Kidney (tissue), 14 donors: ENCODE data around the gene EIF4B. TPM values are rescaled to one million over a fixed set of nuclear protein-coding genes. Genes with fewer than 3 reads are reported as not detected.

Source experiments
- DNase-seq, 5 donors: peaks; one replicate each; pipeline ENCODE4 v3.0.0-alpha.2; 2013 to 2020
- FAIRE-seq: peaks from 2 replicates; lab custom pipeline; 2012; peaks lifted over from hg19 to GRCh38; lab: Jason Lieb, UNC
- H3K27ac ChIP-seq, 2 donors: one replicate each; pipeline ENCODE4 v1.7.0; 2013; ENCODE audit warnings: low read depth in 2 of 2, low read length in 2 of 2, inconsistent platforms in 1 of 2
- H3K27me3 ChIP-seq: one replicate; pipeline ENCODE4 v1.7.1; 2013; ENCODE audit warnings: low read length, inconsistent platforms; ENCODE audit not compliant: control insufficient read depth, insufficient read depth
- H3K36me3 ChIP-seq, 3 donors: one replicate each; pipeline versions ENCODE4 v1.7.0 to v1.7.1; 2013; ENCODE audit warnings: low read length in 3 of 3, control low read depth in 1 of 3, inconsistent platforms in 1 of 3; ENCODE audit not compliant: insufficient read depth in 3 of 3, control insufficient read depth in 2 of 3
- H3K4me1 ChIP-seq, 3 donors: one replicate each; pipeline versions ENCODE4 v1.7.0 to v1.7.1; 2013; ENCODE audit warnings: low read length in 3 of 3, inconsistent platforms in 1 of 3, low read depth in 1 of 3; ENCODE audit not compliant: control insufficient read depth in 2 of 3, insufficient read depth in 2 of 3
- H3K4me3 ChIP-seq, 3 donors: one replicate each; pipeline versions ENCODE4 v1.7.0 to v1.8.1; 2013; ENCODE audit warnings: low read length in 3 of 3, control low read depth in 1 of 3, inconsistent platforms in 1 of 3
- H3K9ac ChIP-seq, 3 donors: one replicate each; pipeline versions ENCODE4 v1.7.0 to v1.7.1; 2013; ENCODE audit warnings: low read length in 3 of 3, control low read depth in 1 of 3, inconsistent platforms in 1 of 3
- H3K9me3 ChIP-seq, 3 donors: one replicate each; pipeline versions ENCODE4 v1.7.0 to v1.7.1; 2013; ENCODE audit warnings: low read length in 3 of 3, control low read depth in 1 of 3, inconsistent platforms in 1 of 3; ENCODE audit not compliant: control insufficient read depth in 2 of 3, insufficient read depth in 1 of 3
- CTCF ChIP-seq: IDR thresholded peaks from 3 replicates; pipeline ENCODE4 v1.5.1; 2012; ENCODE audit warnings: mild to moderate bottlenecking, moderate library complexity, borderline replicate concordance; ENCODE audit not compliant: insufficient read depth; ENCODE audit errors: extremely low read depth
- intact Hi-C: fragments of 100-400 bp; cut with DNase I; formaldehyde crosslinking; loops from one replicate; pipeline ENCODE4 v1.11.1; 2022
- polyA plus RNA-seq: library from polyadenylated mRNA; stranded (reverse); fragments of 350-450 nt; fragmentation: Illumina TruSeq; extraction: RNeasy Lipid Tissue Mini Kit (QIAGEN cat#74804); gene quantifications from one replicate; pipeline ENCODE4 v1.2.3, GENCODE V29; 2014; ENCODE audit warnings: low read depth, low replicate concordance; ENCODE audit not compliant: insufficient read depth
- total RNA-seq: library from RNA; stranded (reverse); fragmentation: NEBNext Ultra II Directional; extraction: Animal tissue kit (Norgen Biotek cat#: 25700); gene quantifications from one replicate; pipeline ENCODE4 v1.2.1, GENCODE V29; 2021
- donor health status: control.
- donor health status: control.
- donor health status: control.
- donor health status: control.
- donor health status: control.
- donor health status: DM: yes; HTN: yes; CAD: no.
- donor health status: Normal renal cell carcinoma (clear cell type).

The EIF4B gene
- total and polyA plus RNA-seq, 2 donors from 2014 or later = 114 to 417 TPM

DNA sequence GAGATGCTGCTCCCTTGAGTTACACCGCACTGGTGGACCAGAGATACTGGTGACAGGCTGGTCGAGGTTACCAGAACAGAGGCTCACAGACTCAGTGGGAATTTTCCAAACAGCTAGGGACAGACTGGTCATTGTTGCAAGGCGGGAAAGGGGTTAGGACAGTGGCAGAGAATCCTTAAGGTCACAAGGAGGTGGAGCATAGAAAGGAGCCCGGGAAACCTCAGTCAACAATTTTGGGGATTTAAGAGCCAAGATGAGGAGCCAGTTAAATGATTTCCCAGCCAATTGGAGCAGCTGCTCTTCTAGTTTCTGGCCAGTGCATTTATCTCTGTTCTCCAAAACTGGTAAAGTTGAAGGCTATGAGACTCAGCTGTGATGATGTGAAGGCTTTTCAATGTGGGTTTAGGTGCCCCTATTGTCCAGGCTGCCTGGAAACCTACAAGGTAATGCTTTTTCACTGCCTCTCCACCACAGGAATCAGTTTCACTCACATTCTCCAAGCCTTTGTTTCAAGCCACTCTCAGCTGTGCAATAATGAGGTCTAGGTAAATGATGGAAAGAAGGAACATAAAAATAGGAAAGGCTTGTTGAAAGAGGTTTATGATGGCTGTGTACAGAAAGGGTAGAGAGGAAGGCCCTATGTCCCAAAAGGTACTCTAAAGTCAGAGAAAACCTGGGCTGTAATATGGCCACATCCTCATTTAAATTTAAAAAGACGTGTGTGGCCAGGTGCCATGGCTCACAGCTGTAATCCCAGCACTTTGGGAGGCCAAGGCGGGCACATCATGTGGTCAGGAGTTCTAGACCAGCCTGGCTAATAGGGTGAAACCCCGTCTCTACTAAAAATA lies 36.6 kb downstream of the EIF4B start:
- Histone ChIP-seq H3K4me1 (peaks cover 3 to 27% (median 27%) of the 10 kb centered on the region in 3 donors), H3K9me3 (no peaks in the 10 kb centered on the region), H3K27ac (no peak overlapping the region), H3K4me3 (no peak overlapping the region), H3K9ac (no peak overlapping the region), H3K36me3 (peaks cover 4 to 17% (median 12%) of the 10 kb centered on the region in 3 donors), H3K27me3 (no peaks in the 10 kb centered on the region)
- intact Hi-C loops = no loop called here
- no peak for FAIRE-seq
- TF ChIP-seq CTCF = no peak
- no peak for DNase-seq

DNA sequence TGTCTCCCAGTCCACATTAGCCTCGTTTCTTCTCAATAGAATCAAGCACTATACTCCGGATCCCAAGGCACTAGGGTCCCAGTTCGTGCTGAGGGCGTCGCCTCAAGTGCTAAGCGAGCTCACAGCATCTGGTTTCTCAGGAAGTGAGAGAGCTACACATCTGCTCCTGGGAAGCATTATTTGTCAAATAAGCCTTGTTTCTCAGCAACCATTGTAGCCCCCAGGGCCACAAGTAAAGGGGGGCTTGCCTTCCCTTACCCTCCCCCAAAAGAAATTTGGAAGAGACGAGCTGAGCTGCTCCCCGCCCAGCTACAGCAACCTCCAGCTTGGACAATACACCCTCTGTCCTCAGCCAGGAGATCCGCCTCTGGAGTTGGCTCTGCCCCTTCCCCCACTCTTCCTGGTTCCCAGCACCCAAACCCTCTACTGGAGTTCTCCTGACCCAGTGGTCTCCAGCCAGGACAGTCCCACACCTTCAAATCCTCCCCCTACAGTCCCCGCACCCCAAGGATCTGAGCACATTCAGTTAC lies 37.9 kb downstream of the EIF4B start:
- H3K27ac ChIP-seq = peak overlapping the region in 1 of 2 donors; percentile 14

GRCh38 chr12:53044896-53045695 lies 38.8 kb downstream of the EIF4B start:
- H3K27me3 ChIP-seq = no peaks in the 10 kb centered on the region
- FAIRE-seq (no peak), DNase-seq (peak in 2 of 5 donors; percentile 2 to 57)
- H3K36me3 ChIP-seq = peaks cover 0 to 3% (median 2%) of the 10 kb centered on the region in 3 donors
- intact Hi-C loops = no loop called here
- H3K9ac ChIP-seq = peak overlapping the region in 1 of 3 donors; percentile 100
- peak overlapping the region in 1 of 3 donors; percentile 96 for H3K4me3 ChIP-seq
- H3K4me1 ChIP-seq = peaks cover 7 to 45% (median 36%) of the 10 kb centered on the region in 3 donors
- peak overlapping the region; percentile 97 to 99 for H3K27ac ChIP-seq
- no peaks in the 10 kb centered on the region for H3K9me3 ChIP-seq
- TF ChIP-seq CTCF = no peak

More for the DNA sequence above, 37.9 kb downstream of the EIF4B start:
- TF ChIP-seq CTCF = no peak
- Histone ChIP-seq H3K4me1 (peaks cover 7 to 37% (median 34%) of the 10 kb centered on the region in 3 donors), H3K36me3 (peaks cover 4 to 11% (median 7%) of the 10 kb centered on the region in 3 donors), H3K27me3 (no peaks in the 10 kb centered on the region), H3K4me3 (no peak overlapping the region), H3K9ac (no peak overlapping the region), H3K9me3 (no peaks in the 10 kb centered on the region)
- intact Hi-C loops = no loop called here
- FAIRE-seq (no peak), DNase-seq (peak in 2 of 5 donors; percentile 29 to 51)
